Measurements from ENCODE around the gene PWWP2A. TPM values are rescaled to one million over a fixed set of nuclear protein-coding genes. Genes with fewer than 3 reads are reported as not detected.

Gene PWWP2A
- total RNA-seq, 1 donor from 2014 or later, result 49.2 TPM

DNA sequence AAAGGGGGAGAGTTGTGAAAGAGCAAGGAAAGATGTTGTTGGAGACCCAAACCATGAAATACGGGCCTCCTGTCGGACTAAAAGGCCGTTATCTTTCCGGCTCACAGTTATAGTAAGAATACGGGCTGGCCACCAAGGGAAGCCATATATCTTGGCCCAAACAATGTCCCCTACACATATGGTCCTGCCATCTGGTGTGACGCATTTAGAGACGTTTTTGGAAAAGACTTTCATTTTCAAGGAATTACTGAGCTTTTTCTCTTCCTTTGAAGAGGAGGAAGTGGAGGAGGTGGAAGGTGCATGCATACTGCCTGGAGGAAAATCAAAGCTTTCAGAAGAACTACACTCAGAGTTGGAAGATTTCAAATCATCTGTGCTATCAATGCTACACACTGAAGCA, 26.7 kb downstream of the PWWP2A start:
- Mint-ChIP-seq H3K27me3 (ENCODE audit: unreplicated experiment) (peaks cover 5% of the 10 kb centered on the region), H3K27ac (ENCODE audit: unreplicated experiment) (no peak overlapping the region), H3K4me1 (ENCODE audit: unreplicated experiment) (peaks cover 19% of the 10 kb centered on the region), H3K4me3 (ENCODE audit: unreplicated experiment) (no peak overlapping the region), H3K36me3 (ENCODE audit: low read depth, unreplicated experiment) (peaks cover 12% of the 10 kb centered on the region), H3K9me3 (ENCODE audit: unreplicated experiment) (no peaks in the 10 kb centered on the region)
- TF ChIP-seq CTCF (IDR thresholded peaks at IDR 0.05; ENCODE audit: unreplicated experiment), result no peak
- DNase-seq (ENCODE audit: low spot score), result no peak

GRCh38 chr5:160090059-160090458, 29.2 kb downstream of the PWWP2A start:
- Mint-ChIP-seq H3K4me3 (ENCODE audit: unreplicated experiment) (no peak overlapping the region), H3K9me3 (ENCODE audit: unreplicated experiment) (no peaks in the 10 kb centered on the region), H3K4me1 (ENCODE audit: unreplicated experiment) (peaks cover 14% of the 10 kb centered on the region), H3K36me3 (ENCODE audit: low read depth, unreplicated experiment) (peaks cover 12% of the 10 kb centered on the region), H3K27me3 (ENCODE audit: unreplicated experiment) (peaks cover 5% of the 10 kb centered on the region), H3K27ac (ENCODE audit: unreplicated experiment) (no peak overlapping the region)
- no peak for TF ChIP-seq CTCF (IDR thresholded peaks at IDR 0.05; ENCODE audit: unreplicated experiment)
- no peak for DNase-seq (ENCODE audit: low spot score)

DNA sequence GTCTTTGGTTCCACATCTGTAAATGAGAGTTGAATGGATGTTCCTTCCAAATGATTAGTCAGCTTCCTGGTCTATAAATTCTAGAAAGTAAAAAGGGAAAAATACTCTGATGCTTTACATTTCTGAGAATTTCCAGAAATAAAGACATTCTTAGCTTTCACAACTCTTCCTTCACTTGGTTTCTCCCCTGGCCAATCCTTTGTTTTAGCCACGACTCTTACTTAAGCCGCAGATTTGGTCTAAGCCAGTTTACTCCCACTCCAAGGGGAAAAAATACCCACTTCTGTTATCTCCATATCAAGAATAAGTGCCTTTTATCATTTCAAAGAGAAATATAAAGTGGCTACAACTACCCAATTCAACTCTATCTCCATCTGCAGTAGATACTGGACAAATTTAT, 29.7 kb downstream of the PWWP2A start:
- Mint-ChIP-seq H3K27me3 (ENCODE audit: unreplicated experiment) (peaks cover 3% of the 10 kb centered on the region), H3K4me1 (ENCODE audit: unreplicated experiment) (peaks cover 14% of the 10 kb centered on the region), H3K36me3 (ENCODE audit: low read depth, unreplicated experiment) (peaks cover 12% of the 10 kb centered on the region), H3K9me3 (ENCODE audit: unreplicated experiment) (no peaks in the 10 kb centered on the region), H3K4me3 (ENCODE audit: unreplicated experiment) (no peak overlapping the region), H3K27ac (ENCODE audit: unreplicated experiment) (no peak overlapping the region)
- no peak for TF ChIP-seq CTCF (IDR thresholded peaks at IDR 0.05; ENCODE audit: unreplicated experiment)
- no peak for DNase-seq (ENCODE audit: low spot score)

- Mint-ChIP-seq H3K36me3 (ENCODE audit: low read depth, unreplicated experiment) (peaks cover 8% of the 10 kb centered on the region), H3K9me3 (ENCODE audit: unreplicated experiment) (no peaks in the 10 kb centered on the region), H3K4me1 (ENCODE audit: unreplicated experiment) (peaks cover 14% of the 10 kb centered on the region), H3K4me3 (ENCODE audit: unreplicated experiment) (no peak overlapping the region), H3K27ac (ENCODE audit: unreplicated experiment) (no peak overlapping the region), H3K27me3 (ENCODE audit: unreplicated experiment) (peaks cover 2% of the 10 kb centered on the region)
- no peak for TF ChIP-seq CTCF (IDR thresholded peaks at IDR 0.05; ENCODE audit: unreplicated experiment)
- DNase-seq (ENCODE audit: low spot score), result no peak
These were observed 30.4 kb downstream of the PWWP2A start for GRCh38 chr5:160088805-160089204.

- TF ChIP-seq CTCF (IDR thresholded peaks at IDR 0.05; ENCODE audit: unreplicated experiment), result no peak
These were observed 32.1 kb downstream of the PWWP2A start for GRCh38 chr5:160087199-160087598.

More at GRCh38 chr5:160087199-160087598, 32.1 kb downstream of the PWWP2A start:
- Mint-ChIP-seq H3K4me3 (ENCODE audit: unreplicated experiment) (no peak overlapping the region), H3K9me3 (ENCODE audit: unreplicated experiment) (no peaks in the 10 kb centered on the region), H3K27ac (ENCODE audit: unreplicated experiment) (no peak overlapping the region), H3K36me3 (ENCODE audit: low read depth, unreplicated experiment) (no peaks in the 10 kb centered on the region), H3K27me3 (ENCODE audit: unreplicated experiment) (peaks cover 2% of the 10 kb centered on the region), H3K4me1 (ENCODE audit: unreplicated experiment) (peaks cover 19% of the 10 kb centered on the region)
- DNase-seq (ENCODE audit: low spot score), result no peak

Measured in endothelial cell (in vitro differentiated cells).